Mucosa of gallbladder (tissue), 1 donor: ENCODE measurements around the gene ELAPOR1. TPM values are rescaled to one million over a fixed set of nuclear protein-coding genes. Genes with fewer than 3 reads are reported as not detected.

Experiments used
- total RNA-seq: library from RNA; stranded (reverse); gene quantifications from one replicate; pipeline ENCODE4 v1.2.1, GENCODE V29; 2021
- donor health status: DM: no; HTN: no; CAD: no.

Gene ELAPOR1
- total RNA-seq, 1 donor from 2014 or later, result 127 TPM

Other genes starting within 250 kb of the ELAPOR1 start
- 4.6 TPM for gene GPSM2, start 237.1 kb upstream of the ELAPOR1 start, total RNA-seq
- 40.6 TPM for gene CLCC1, start 150.6 kb upstream of the ELAPOR1 start, total RNA-seq
- gene WDR47, start 72.0 kb upstream of the ELAPOR1 start, total RNA-seq, result 19.1 TPM
- gene TAF13, start 38.1 kb upstream of the ELAPOR1 start, total RNA-seq, result 41.3 TPM
- gene TMEM167B, start 23.4 kb upstream of the ELAPOR1 start, total RNA-seq, result 50.1 TPM
- 113 TPM for gene SARS1, start 99.8 kb downstream of the ELAPOR1 start, total RNA-seq
- gene CELSR2, start 135.4 kb downstream of the ELAPOR1 start, total RNA-seq, result 20.9 TPM
- gene PSRC1, start 169.0 kb downstream of the ELAPOR1 start, total RNA-seq, result 7.4 TPM
- 0.20 TPM for gene MYBPHL, start 192.9 kb downstream of the ELAPOR1 start, total RNA-seq